Measurements from ENCODE around the gene HSD17B1.

GRCh38 chr17:42571435-42572225 is 18.9 kb downstream of the HSD17B1 start:
- TF ChIP-seq CTCF (IDR thresholded peaks at IDR 0.05; ENCODE audit: insufficient read depth, low read depth, low read length) (no peak), EZH2 (IDR thresholded peaks at IDR 0.05; ENCODE audit: insufficient read depth, low read length) (no peak)

All from astrocyte (in vitro differentiated cells and primary cell).